Osteoblast (primary cell): ENCODE results near the gene GGT1. TPM values are rescaled to one million over a fixed set of nuclear protein-coding genes. Genes with fewer than 3 reads are reported as not detected.

Experiments used
- DNase-seq: peaks from one replicate; pipeline ENCODE4 v3.0.0; 2011; ENCODE audit warnings: low spot score, mixed read lengths; ENCODE audit not compliant: insufficient read length; ENCODE audit errors: missing footprints
- H2AFZ ChIP-seq: 2 replicates; pipeline ENCODE4 v1.6.0; 2011; ENCODE audit warnings: mild to moderate bottlenecking, low read length
- H3K27ac ChIP-seq: 2 replicates; pipeline ENCODE4 v1.5.1; 2011; ENCODE audit warnings: mild to moderate bottlenecking, low read depth, low read length, moderate library complexity
- H3K27me3 ChIP-seq: 2 replicates; pipeline ENCODE4 v1.6.0; 2012; ENCODE audit warnings: mild to moderate bottlenecking, control low read depth, inconsistent platforms, low read length, moderate library complexity; ENCODE audit not compliant: insufficient read depth
- H3K36me3 ChIP-seq: 2 replicates; pipeline ENCODE4 v1.5.1; 2011; ENCODE audit warnings: mild to moderate bottlenecking, low read length, control low read depth, moderate library complexity; ENCODE audit not compliant: insufficient read depth
- H3K4me1 ChIP-seq: 2 replicates; pipeline ENCODE4 v1.5.1; 2011; ENCODE audit warnings: mild to moderate bottlenecking, low read length, control low read depth, moderate library complexity; ENCODE audit not compliant: insufficient read depth
- H3K4me2 ChIP-seq: 2 replicates; pipeline ENCODE4 v1.6.0; 2011; ENCODE audit warnings: mild to moderate bottlenecking, low read length; ENCODE audit not compliant: insufficient read depth
- H3K4me3 ChIP-seq: fragments of 200-600 bp; sonication (generic); 3 replicates; pipeline ENCODE4 v1.5.1; 2012; ENCODE audit warnings: mild to moderate bottlenecking, low read length, inconsistent platforms; ENCODE audit not compliant: insufficient read depth
- H3K79me2 ChIP-seq: 2 replicates; pipeline ENCODE4 v1.6.0; 2012; ENCODE audit warnings: mild to moderate bottlenecking, low read length, control low read depth, inconsistent platforms; ENCODE audit not compliant: insufficient read depth
- H3K9me3 ChIP-seq: 2 replicates; pipeline ENCODE4 v1.5.1; 2011; ENCODE audit warnings: low read depth, low read length, control low read depth
- H4K20me1 ChIP-seq: 2 replicates; pipeline ENCODE4 v1.6.0; 2012; ENCODE audit warnings: mild to moderate bottlenecking, low read length, control low read depth; ENCODE audit not compliant: insufficient read depth
- total RNA-seq: library from RNA; depleted of rRNA; stranded (reverse); fragments of >200 nt; gene quantifications from 2 replicates; pipeline ENCODE4 v1.2.3, GENCODE V29; 2012
- TF ChIP-seq, protein P1 (sequence below): IDR thresholded peaks from 2 replicates; pipeline ENCODE4 v1.5.1; 2011; ENCODE audit warnings: mild to moderate bottlenecking, low read depth, low read length, moderate library complexity; ENCODE audit errors: extremely low read depth

GGT1 gene
- total RNA-seq, 1 donor = 0.36 TPM

DNA sequence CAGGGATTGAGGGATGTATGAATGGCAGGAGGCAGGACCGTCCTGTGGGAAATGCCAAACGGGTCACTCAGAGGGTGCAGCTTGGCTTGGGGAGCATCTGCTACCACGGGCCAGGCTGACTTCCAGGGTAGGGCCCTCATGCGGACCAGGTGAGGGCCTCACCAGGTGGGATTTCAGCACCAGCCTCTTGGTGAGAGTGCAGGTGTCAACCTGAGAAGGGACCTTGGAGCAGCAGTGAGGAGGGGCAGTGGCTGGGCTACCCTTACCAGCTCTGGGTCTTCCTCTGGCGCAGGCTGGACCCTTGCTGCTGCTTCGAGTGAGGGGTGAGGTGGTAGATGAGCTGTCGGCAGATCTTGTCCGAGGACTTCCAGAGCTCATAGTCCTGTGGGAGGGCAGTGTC lies 15.0 kb upstream of the GGT1 start:
- peak; percentile 59 for DNase-seq
- H3K79me2 ChIP-seq = no peaks in the 10 kb centered on the region
- H3K4me3 ChIP-seq = no peak overlapping the region
- H2AFZ ChIP-seq = no peak overlapping the region
- H3K4me1 ChIP-seq = peaks cover 11% of the 10 kb centered on the region
- H4K20me1 ChIP-seq = no peaks in the 10 kb centered on the region
- H3K27me3 ChIP-seq = no peaks in the 10 kb centered on the region
- no peak overlapping the region for H3K4me2 ChIP-seq
- TF ChIP-seq, protein P1, sequence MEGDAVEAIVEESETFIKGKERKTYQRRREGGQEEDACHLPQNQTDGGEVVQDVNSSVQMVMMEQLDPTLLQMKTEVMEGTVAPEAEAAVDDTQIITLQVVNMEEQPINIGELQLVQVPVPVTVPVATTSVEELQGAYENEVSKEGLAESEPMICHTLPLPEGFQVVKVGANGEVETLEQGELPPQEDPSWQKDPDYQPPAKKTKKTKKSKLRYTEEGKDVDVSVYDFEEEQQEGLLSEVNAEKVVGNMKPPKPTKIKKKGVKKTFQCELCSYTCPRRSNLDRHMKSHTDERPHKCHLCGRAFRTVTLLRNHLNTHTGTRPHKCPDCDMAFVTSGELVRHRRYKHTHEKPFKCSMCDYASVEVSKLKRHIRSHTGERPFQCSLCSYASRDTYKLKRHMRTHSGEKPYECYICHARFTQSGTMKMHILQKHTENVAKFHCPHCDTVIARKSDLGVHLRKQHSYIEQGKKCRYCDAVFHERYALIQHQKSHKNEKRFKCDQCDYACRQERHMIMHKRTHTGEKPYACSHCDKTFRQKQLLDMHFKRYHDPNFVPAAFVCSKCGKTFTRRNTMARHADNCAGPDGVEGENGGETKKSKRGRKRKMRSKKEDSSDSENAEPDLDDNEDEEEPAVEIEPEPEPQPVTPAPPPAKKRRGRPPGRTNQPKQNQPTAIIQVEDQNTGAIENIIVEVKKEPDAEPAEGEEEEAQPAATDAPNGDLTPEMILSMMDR = no peak
- no peaks in the 10 kb centered on the region for H3K36me3 ChIP-seq
- H3K27ac ChIP-seq = no peak overlapping the region
- no peaks in the 10 kb centered on the region for H3K9me3 ChIP-seq

- Histone ChIP-seq H3K27ac (no peak overlapping the region), H3K4me2 (no peak overlapping the region), H3K4me1 (peaks cover 11% of the 10 kb centered on the region), H3K27me3 (no peaks in the 10 kb centered on the region), H3K36me3 (no peaks in the 10 kb centered on the region), H3K4me3 (no peak overlapping the region), H3K79me2 (no peaks in the 10 kb centered on the region), H2AFZ (no peak overlapping the region), H4K20me1 (no peaks in the 10 kb centered on the region), H3K9me3 (no peaks in the 10 kb centered on the region)
- TF ChIP-seq, protein P1 = no peak
- DNase-seq = peak; percentile 71
Measured at GRCh38 chr22:24588381-24588756, 14.6 kb upstream of the GGT1 start.

GRCh38 chr22:24588757-24589481 lies 14.1 kb upstream of the GGT1 start:
- H2AFZ ChIP-seq = no peak overlapping the region
- H3K9me3 ChIP-seq = no peaks in the 10 kb centered on the region
- no peak overlapping the region for H3K4me3 ChIP-seq
- H3K79me2 ChIP-seq = no peaks in the 10 kb centered on the region
- no peak overlapping the region for H3K27ac ChIP-seq
- no peaks in the 10 kb centered on the region for H4K20me1 ChIP-seq
- H3K4me2 ChIP-seq = no peak overlapping the region
- H3K4me1 ChIP-seq = peaks cover 7% of the 10 kb centered on the region
- TF ChIP-seq, protein P1 = no peak
- no peaks in the 10 kb centered on the region for H3K36me3 ChIP-seq
- no peak for DNase-seq
- H3K27me3 ChIP-seq = no peaks in the 10 kb centered on the region

DNA sequence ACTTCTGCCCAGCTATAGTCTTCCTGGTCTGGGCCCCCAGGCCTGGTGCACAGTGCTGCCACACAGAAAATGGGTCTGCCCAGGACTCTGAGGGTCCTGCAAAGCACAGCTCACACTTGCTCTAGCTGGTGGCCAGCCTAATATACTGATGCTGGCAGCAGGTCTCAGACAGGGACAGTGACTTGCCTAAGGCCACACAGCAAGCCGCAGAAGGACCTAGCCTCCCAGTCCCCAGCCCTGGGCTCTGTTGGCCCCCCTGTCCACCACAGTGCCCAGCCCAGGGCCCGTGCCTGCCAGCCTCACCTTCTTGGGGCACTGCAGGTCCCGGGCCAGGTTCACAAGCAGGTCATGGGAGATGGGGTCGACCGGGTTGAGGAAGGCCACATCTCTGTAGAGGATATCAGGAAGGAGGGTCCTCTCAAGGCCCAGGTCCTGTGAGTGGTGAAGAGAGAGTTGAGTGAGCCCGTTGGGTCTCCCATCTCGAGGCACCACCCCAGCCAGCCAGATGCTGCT lies 13.4 kb upstream of the GGT1 start:
- no peaks in the 10 kb centered on the region for H3K9me3 ChIP-seq
- DNase-seq = peak; percentile 74
- no peaks in the 10 kb centered on the region for H3K27me3 ChIP-seq
- no peak overlapping the region for H2AFZ ChIP-seq
- TF ChIP-seq, protein P1 = no peak
- H3K79me2 ChIP-seq = no peaks in the 10 kb centered on the region
- no peaks in the 10 kb centered on the region for H4K20me1 ChIP-seq
- H3K4me2 ChIP-seq = no peak overlapping the region
- no peaks in the 10 kb centered on the region for H3K36me3 ChIP-seq
- peaks cover 7% of the 10 kb centered on the region for H3K4me1 ChIP-seq
- H3K4me3 ChIP-seq = no peak overlapping the region
- H3K27ac ChIP-seq = no peak overlapping the region
